Prostate gland (tissue), 2 donors: ENCODE data around the gene SLITRK1.

Experiments used
- CTCF ChIP-seq, 4 experiments: fragments of 200-600 bp in 2 of 4; fragments of 450-650 bp in 2 of 4; sonication (generic) in 2 of 4; IDR thresholded peaks; 1 replicate in 3 of 4; 2 replicates in 1 of 4; pipeline ENCODE4 v1.5.1; 2016 to 2019; ENCODE audit warnings: antibody characterized with exemption in 4 of 4, mild to moderate bottlenecking in 2 of 4, moderate library complexity in 2 of 4
- POLR2A ChIP-seq: fragments of 450-650 bp; IDR thresholded peaks from one replicate; pipeline ENCODE4 v1.6.1; 2016; ENCODE audit warnings: antibody characterized with exemption, mild to moderate bottlenecking

GRCh38 chr13:83865161-83866137 lies 16.8 kb downstream of the SLITRK1 start:
- TF ChIP-seq POLR2A (no peak), CTCF (IDR thresholded peaks at IDR 0.05) (no peak)
